ENCODE measurements around the gene C14orf93.
"Not testable (repeated sequence)": the region's sequence is repeated elsewhere in the genome, so short reads cannot be mapped to it uniquely, and the experiment has no call there.

C14orf93 gene

GRCh38 chr14:22966783-22967269, 43.1 kb downstream of the C14orf93 start:
- DNase-seq: no peak

- not testable (repeated sequence) for DNase-seq
Observed at GRCh38 chr14:22965916-22966782, 43.8 kb downstream of the C14orf93 start.

DNA sequence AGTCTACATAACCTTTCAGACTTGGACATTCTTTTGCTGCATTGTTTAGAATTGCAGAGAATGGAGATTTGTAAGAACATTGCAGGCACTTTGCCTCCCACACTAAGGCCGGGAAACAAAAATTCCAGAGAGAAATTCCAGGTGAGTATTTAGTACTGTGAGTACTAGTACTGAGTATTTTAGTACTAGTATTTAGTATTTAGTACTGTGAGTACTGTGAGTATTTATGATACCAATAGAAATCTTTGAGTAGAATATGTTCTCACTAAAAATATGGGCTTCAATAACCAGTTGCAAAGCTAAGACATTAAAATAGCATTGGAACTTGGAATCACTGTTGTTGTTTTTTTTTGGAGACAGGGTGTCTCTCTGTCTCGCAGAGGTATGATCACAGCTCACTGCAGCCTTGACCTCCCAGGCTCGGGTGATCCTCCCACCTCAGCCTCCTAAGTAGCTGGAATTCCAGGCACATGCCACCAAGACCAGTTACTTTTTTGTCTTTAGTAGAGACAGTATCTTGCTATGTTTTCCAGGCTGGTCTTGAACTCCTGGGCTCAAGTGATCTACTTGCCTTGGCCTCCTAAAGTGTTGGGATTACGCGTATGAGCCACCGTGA, 47.8 kb downstream of the C14orf93 start:
- no peak for DNase-seq

DNA sequence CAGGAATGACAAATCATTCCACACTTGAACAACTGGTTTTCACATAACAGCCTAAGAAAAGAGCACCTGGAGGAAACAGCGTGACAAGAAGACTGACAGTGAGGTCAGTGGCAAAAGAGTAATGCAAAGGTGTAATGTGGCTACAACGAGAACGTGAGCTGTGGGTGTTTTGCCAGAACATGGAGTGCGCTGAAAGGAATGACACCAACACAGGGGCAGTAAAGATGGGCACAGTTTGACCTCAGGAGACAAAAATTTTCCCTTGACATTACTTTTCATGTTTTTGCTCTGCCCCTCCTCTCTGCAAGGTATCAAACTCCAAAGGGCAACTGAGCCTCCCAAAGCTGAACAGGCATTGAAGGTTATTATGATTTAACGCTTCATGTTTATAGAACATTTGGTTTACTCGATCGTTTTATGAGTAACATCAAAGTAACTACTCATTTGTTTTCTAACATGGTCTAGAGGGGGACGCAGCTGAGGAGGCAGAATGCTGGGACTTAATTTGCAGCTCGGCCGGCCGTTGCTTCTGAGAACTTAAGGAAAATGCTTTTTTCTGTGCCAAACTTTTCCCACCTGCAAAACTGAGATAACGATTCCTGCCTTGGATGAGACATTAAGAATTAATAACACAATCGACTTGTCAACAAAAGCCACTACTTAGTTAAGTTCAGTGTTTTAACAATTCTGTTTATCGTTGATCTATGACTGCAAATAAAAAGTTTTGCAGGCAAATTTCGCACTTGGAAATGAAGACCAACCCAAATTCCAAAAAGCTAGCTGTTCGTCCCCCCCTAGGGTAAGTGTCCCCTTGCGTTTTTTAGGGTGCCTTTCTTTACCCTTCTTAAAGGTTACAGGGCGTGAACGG, 54.0 kb downstream of the C14orf93 start:
- DNase-seq: no peak

- no peak for DNase-seq
Observed at GRCh38 chr14:22952418-22952817, 57.5 kb downstream of the C14orf93 start.

GRCh38 chr14:22951795-22952194, 58.1 kb downstream of the C14orf93 start:
- not testable (repeated sequence) for DNase-seq

- no peak for DNase-seq
Observed at GRCh38 chr14:22945642-22946041, 64.3 kb downstream of the C14orf93 start.

- DNase-seq: no peak
Observed at GRCh38 chr14:22939684-22940083, 70.3 kb downstream of the C14orf93 start.

All from hippocampal formation (tissue), 2 donors.